ENCODE measurements around the gene KIFBP.

Gene KIFBP

DNA sequence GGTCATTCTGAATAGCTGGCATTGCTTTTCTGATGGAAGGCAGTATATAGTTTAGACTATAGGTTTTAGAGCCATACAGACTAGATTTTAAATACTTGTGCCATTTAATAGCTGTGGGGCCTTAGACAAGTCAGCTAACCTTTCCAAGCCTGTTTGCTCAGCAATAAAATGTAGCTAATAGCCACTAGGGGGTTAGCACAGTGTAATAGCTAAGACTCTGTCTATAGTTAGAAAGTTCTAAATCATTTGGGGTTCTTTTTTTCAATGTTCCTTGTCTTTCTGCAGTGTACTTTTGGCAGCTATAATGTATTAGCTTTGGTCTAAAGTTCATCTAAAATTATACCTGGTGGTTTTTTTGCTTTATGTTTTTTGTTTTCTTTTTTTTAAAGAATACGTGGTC lies 7.5 kb upstream of the KIFBP start:
- Histone ChIP-seq H3K9ac (ENCODE audit: low read depth, low read length, poor library complexity, severe bottlenecking) (no peak overlapping the region), H2AFZ (ENCODE audit: low read length) (no peak overlapping the region), H3K36me3 (ENCODE audit: insufficient read depth, low read length) (peaks cover 80% of the 10 kb centered on the region), H3K4me3 (ENCODE audit: low read length, poor library complexity, severe bottlenecking) (no peak overlapping the region), H3K4me1 (ENCODE audit: insufficient read depth, low read length, poor library complexity, severe bottlenecking) (no peaks in the 10 kb centered on the region), H3K79me2 (ENCODE audit: insufficient read depth, low read length) (no peaks in the 10 kb centered on the region), H3F3A (ENCODE audit: low read depth) (no peaks in the 10 kb centered on the region), H3K9me2 (replicated peaks; ENCODE audit: low read depth, low read length) (no peaks in the 10 kb centered on the region), H3K4me2 (ENCODE audit: low read depth, low read length, poor library complexity, severe bottlenecking) (no peak overlapping the region), H4K20me1 (ENCODE audit: insufficient read depth, low read length, poor library complexity, severe bottlenecking) (no peaks in the 10 kb centered on the region), H3K27me3 (ENCODE audit: insufficient read depth, low read length, poor library complexity, severe bottlenecking) (no peaks in the 10 kb centered on the region), H3K9me3 (ENCODE audit: insufficient read depth, low read depth, low read length) (no peaks in the 10 kb centered on the region)
- TF ChIP-seq CTCF (conservative IDR thresholded peaks at IDR 0.05; ENCODE audit: low read length), result peak; percentile 48
- TF ChIP-seq EZH2phosphoT487 (IDR thresholded peaks at IDR 0.05; ENCODE audit: borderline replicate concordance), result no peak

GRCh38 chr10:68982389-68982788 lies 6.2 kb upstream of the KIFBP start:
- Histone ChIP-seq H3K79me2 (ENCODE audit: insufficient read depth, low read length) (no peaks in the 10 kb centered on the region), H2AFZ (ENCODE audit: low read length) (no peak overlapping the region), H3K9me3 (ENCODE audit: insufficient read depth, low read depth, low read length) (no peaks in the 10 kb centered on the region), H3K4me3 (ENCODE audit: low read length, poor library complexity, severe bottlenecking) (no peak overlapping the region), H3K27me3 (ENCODE audit: insufficient read depth, low read length, poor library complexity, severe bottlenecking) (no peaks in the 10 kb centered on the region), H3K9ac (ENCODE audit: low read depth, low read length, poor library complexity, severe bottlenecking) (no peak overlapping the region), H4K20me1 (ENCODE audit: insufficient read depth, low read length, poor library complexity, severe bottlenecking) (no peaks in the 10 kb centered on the region), H3F3A (ENCODE audit: low read depth) (0 out of 2 replicates have a peak, but pooled peaks cover 2% of the 10 kb centered on the region), H3K4me2 (ENCODE audit: low read depth, low read length, poor library complexity, severe bottlenecking) (no peak overlapping the region), H3K4me1 (ENCODE audit: insufficient read depth, low read length, poor library complexity, severe bottlenecking) (no peaks in the 10 kb centered on the region), H3K36me3 (ENCODE audit: insufficient read depth, low read length) (peaks cover 69% of the 10 kb centered on the region; the same call in 1 of the 2 replicates), H3K9me2 (replicated peaks; ENCODE audit: low read depth, low read length) (no peaks in the 10 kb centered on the region)
- TF ChIP-seq CTCF (conservative IDR thresholded peaks at IDR 0.05; ENCODE audit: low read length), result no peak
- TF ChIP-seq EZH2phosphoT487 (IDR thresholded peaks at IDR 0.05; ENCODE audit: borderline replicate concordance), result no peak

GRCh38 chr10:68987611-68988010 lies 992 bp upstream of the KIFBP start:
- Histone ChIP-seq H3F3A (ENCODE audit: low read depth) (0 out of 2 replicates have a peak, but pooled peaks cover 3% of the 10 kb centered on the region), H3K9ac (ENCODE audit: low read depth, low read length, poor library complexity, severe bottlenecking) (peak overlapping the region; percentile 82), H3K4me3 (ENCODE audit: low read length, poor library complexity, severe bottlenecking) (peak overlapping the region; percentile 86)

More at GRCh38 chr10:68987611-68988010, 992 bp upstream of the KIFBP start:
- Histone ChIP-seq H3K27me3 (ENCODE audit: insufficient read depth, low read length, poor library complexity, severe bottlenecking) (no peaks in the 10 kb centered on the region), H3K4me2 (ENCODE audit: low read depth, low read length, poor library complexity, severe bottlenecking) (peak overlapping the region; percentile 87), H3K36me3 (ENCODE audit: insufficient read depth, low read length) (peaks cover 27% of the 10 kb centered on the region; the same call in 1 of the 2 replicates), H3K79me2 (ENCODE audit: insufficient read depth, low read length) (peaks cover 38% of the 10 kb centered on the region), H2AFZ (ENCODE audit: low read length) (no peak overlapping the region), H3K4me1 (ENCODE audit: insufficient read depth, low read length, poor library complexity, severe bottlenecking) (peaks cover 30% of the 10 kb centered on the region), H3K9me2 (replicated peaks; ENCODE audit: low read depth, low read length) (no peaks in the 10 kb centered on the region), H3K9me3 (ENCODE audit: insufficient read depth, low read depth, low read length) (no peaks in the 10 kb centered on the region), H4K20me1 (ENCODE audit: insufficient read depth, low read length, poor library complexity, severe bottlenecking) (no peaks in the 10 kb centered on the region)
- TF ChIP-seq CTCF (conservative IDR thresholded peaks at IDR 0.05; ENCODE audit: low read length) (no peak), EZH2phosphoT487 (IDR thresholded peaks at IDR 0.05; ENCODE audit: borderline replicate concordance) (no peak)

Data from Loucy (cell line).